Parathyroid adenoma (tissue), 2 donors: ENCODE results near the gene IL1RN.

ENCODE experiments used
- H2AFZ ChIP-seq: fragments of 300-600 bp; sonication (generic); one replicate; pipeline ENCODE4 v1.7.0; 2017; ENCODE audit warnings: antibody characterized with exemption, mild to moderate bottlenecking
- H3K27ac ChIP-seq: fragments of 300-600 bp; sonication (generic); one replicate; pipeline ENCODE4 v1.7.0; 2017
- H3K27me3 ChIP-seq: fragments of 300-600 bp; sonication (generic); one replicate; pipeline ENCODE4 v1.7.0; 2017; ENCODE audit warnings: low read length; ENCODE audit not compliant: control insufficient read depth, insufficient read depth
- H3K36me3 ChIP-seq: fragments of 300-600 bp; sonication (generic); one replicate; pipeline ENCODE4 v1.7.0; 2017; ENCODE audit warnings: low read length; ENCODE audit not compliant: control insufficient read depth, insufficient read depth
- H3K4me1 ChIP-seq: fragments of 300-600 bp; sonication (generic); one replicate; pipeline ENCODE4 v1.7.0; 2017; ENCODE audit warnings: control low read depth
- H3K4me2 ChIP-seq: fragments of 300-600 bp; sonication (generic); one replicate; pipeline ENCODE4 v1.7.0; 2017; ENCODE audit warnings: low read length
- H3K4me3 ChIP-seq: fragments of 300-600 bp; sonication (generic); one replicate; pipeline ENCODE4 v1.7.0; 2017; ENCODE audit warnings: low read depth, low read length
- H3K79me2 ChIP-seq: fragments of 300-600 bp; sonication (generic); one replicate; pipeline ENCODE4 v1.7.0; 2017; ENCODE audit warnings: control low read depth
- H3K9ac ChIP-seq: fragments of 300-600 bp; sonication (generic); one replicate; pipeline ENCODE4 v1.7.0; 2017; ENCODE audit warnings: mild to moderate bottlenecking
- H3K9me3 ChIP-seq: fragments of 300-600 bp; sonication (generic); one replicate; pipeline ENCODE4 v1.7.0; 2017; ENCODE audit warnings: low read length; ENCODE audit not compliant: control insufficient read depth
- TF ChIP-seq, protein P1 (sequence below): fragments of 300-600 bp; sonication (generic); IDR thresholded peaks from one replicate; pipeline ENCODE4 v1.7.0; 2017; ENCODE audit warnings: antibody characterized with exemption, mild to moderate bottlenecking
- donor health status: primary hyperparathyroidism.

The IL1RN gene

DNA sequence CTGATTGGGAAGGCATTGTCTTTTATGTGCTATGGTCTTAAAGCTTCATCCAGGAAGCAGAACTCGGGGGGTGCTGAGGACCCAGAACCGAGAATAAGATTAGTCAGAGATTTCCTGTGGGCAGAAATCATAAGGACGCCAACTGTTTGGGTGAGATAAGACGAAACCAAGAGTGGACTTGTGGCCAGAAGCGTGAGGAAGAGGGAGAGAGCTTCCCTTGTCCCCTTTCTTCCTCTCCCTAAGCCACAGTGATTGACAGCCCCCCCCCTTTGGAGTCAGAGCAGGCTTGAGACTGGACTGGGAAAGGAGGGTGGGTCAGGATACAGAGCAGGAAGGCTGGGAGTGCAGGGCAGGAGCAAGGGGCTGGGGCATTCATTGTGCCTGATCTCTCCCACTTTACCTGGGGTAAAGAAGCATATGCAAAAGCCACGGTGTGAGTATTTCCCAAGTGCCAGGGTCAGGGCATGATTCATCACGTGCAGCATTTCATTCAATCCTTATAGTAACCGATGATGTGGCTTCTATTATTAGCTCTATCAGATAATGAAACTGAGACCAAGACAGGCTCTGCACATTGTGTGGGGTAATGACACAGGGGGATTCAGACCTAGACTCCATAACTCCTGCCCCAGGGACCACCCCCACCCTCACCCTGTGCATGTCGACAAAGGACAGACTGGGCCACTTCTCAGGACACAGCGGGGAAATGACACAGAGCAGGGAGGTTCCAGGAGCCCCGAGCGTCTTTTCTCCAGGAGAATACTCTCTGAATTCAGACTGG is 3.0 kb upstream of the IL1RN start:
- Histone ChIP-seq H2AFZ (no peak overlapping the region), H3K27me3 (no peaks in the 10 kb centered on the region), H3K4me3 (no peak overlapping the region), H3K4me1 (no peaks in the 10 kb centered on the region), H3K36me3 (no peaks in the 10 kb centered on the region), H3K79me2 (no peaks in the 10 kb centered on the region), H3K9ac (no peak overlapping the region), H3K4me2 (no peak overlapping the region), H3K9me3 (no peaks in the 10 kb centered on the region), H3K27ac (no peak overlapping the region)
- TF ChIP-seq, protein P1, sequence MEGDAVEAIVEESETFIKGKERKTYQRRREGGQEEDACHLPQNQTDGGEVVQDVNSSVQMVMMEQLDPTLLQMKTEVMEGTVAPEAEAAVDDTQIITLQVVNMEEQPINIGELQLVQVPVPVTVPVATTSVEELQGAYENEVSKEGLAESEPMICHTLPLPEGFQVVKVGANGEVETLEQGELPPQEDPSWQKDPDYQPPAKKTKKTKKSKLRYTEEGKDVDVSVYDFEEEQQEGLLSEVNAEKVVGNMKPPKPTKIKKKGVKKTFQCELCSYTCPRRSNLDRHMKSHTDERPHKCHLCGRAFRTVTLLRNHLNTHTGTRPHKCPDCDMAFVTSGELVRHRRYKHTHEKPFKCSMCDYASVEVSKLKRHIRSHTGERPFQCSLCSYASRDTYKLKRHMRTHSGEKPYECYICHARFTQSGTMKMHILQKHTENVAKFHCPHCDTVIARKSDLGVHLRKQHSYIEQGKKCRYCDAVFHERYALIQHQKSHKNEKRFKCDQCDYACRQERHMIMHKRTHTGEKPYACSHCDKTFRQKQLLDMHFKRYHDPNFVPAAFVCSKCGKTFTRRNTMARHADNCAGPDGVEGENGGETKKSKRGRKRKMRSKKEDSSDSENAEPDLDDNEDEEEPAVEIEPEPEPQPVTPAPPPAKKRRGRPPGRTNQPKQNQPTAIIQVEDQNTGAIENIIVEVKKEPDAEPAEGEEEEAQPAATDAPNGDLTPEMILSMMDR: no peak

DNA sequence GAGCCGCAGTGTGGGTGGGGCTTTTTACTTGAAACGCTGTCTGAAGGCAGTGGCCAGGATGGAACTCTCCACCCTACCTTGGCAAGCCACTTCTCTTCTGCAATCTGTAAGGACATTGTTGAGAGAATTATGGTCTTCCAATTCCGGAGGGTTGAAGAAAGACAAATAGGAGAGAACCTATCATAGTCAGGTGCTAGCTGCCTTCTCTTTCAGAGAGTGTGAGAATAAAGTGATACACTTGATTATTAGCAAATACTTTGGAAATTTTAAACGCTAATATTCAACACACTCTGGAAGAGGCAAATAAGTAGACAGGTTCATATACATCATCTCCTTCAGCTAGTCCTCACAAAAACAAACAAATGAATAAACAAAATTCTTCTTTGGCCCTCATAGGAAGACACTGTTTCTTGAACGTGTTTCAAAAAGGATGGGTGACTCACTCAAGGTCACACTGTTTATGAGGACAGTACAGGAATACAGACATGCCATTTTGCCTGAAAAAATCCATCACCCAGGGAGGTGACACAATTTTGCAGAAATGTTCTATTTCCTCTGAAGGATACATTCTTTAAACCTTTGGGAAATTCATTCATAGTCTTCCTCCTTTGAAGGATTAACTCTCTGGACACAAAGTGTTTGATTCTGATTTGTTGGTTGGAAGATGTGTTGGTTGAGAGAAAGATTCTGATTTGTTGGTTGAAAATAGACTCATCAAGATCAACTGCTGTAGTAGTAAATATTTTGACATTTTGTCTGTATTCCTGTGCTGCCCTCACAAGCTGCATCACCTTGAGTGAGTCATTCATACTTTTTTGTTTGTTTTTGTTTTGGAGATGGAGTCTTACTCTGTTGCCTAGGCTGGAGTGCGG is 2.2 kb upstream of the IL1RN start:
- Histone ChIP-seq H3K4me3 (no peak overlapping the region), H3K27me3 (no peaks in the 10 kb centered on the region), H2AFZ (no peak overlapping the region), H3K9me3 (no peaks in the 10 kb centered on the region), H3K79me2 (no peaks in the 10 kb centered on the region), H3K9ac (no peak overlapping the region), H3K27ac (no peak overlapping the region), H3K4me1 (no peaks in the 10 kb centered on the region), H3K4me2 (no peak overlapping the region), H3K36me3 (no peaks in the 10 kb centered on the region)
- TF ChIP-seq, protein P1: no peak

DNA sequence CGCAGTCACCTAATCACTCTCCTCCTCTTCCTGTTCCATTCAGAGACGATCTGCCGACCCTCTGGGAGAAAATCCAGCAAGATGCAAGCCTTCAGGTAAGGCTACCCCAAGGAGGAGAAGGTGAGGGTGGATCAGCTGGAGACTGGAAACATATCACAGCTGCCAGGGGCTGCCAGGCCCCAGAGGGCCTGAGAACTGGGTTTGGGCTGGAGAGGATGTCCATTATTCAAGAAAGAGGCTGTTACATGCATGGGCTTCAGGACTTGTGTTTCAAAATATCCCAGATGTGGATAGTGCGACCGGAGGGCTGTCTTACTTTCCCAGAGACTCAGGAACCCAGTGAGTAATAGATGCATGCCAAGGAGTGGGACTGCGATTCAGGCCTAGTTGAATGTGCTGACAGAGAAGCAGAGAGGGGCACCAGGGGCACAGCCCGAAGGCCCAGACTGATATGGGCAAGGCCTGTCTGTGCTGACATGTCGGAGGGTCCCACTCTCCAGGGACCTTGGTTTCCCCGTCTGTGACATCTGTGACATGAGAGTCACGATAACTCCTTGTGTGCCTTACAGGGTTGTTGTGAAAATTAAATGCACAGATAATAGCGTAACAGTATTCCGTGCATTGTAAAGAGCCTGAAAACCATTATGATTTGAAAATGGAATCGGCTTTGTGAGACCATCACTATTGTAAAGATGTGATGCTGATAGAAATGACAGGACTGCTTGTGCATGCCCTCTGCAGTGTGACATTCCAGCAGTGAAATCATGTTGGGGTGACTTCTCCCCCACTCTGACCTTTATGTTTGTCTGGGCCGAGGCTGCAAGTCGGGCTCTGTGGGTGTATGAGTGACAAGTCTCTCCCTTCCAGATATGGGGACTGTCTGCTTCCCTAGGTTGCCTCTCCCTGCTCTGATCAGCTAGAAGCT is 510 bp downstream of the IL1RN start:
- Histone ChIP-seq H3K27ac (no peak overlapping the region), H3K9ac (no peak overlapping the region), H3K4me2 (no peak overlapping the region)

DNA sequence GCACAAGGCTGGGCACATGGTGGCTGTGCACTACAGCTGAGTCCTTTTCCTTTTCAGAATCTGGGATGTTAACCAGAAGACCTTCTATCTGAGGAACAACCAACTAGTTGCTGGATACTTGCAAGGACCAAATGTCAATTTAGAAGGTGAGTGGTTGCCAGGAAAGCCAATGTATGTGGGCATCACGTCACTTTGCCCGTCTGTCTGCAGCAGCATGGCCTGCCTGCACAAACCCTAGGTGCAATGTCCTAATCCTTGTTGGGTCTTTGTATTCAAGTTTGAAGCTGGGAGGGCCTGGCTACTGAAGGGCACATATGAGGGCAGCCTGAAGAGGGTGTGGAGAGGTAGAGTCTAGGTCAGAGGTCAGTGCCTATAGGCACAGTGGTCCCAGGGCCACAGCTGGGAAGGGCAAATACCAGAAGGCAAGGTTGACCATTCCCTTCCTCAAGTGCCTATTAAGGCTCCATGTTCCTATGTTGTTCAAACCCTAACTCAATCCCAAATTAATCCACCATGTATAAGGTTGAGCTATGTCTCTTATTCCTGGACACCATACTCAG is 2.2 kb downstream of the IL1RN start:
- Histone ChIP-seq H3K4me3 (no peak overlapping the region), H3K4me1 (no peaks in the 10 kb centered on the region), H3K27ac (no peak overlapping the region)

More for the DNA sequence above, 510 bp downstream of the IL1RN start:
- Histone ChIP-seq H3K4me3 (no peak overlapping the region), H3K27me3 (no peaks in the 10 kb centered on the region), H3K9me3 (no peaks in the 10 kb centered on the region), H3K36me3 (no peaks in the 10 kb centered on the region), H3K79me2 (no peaks in the 10 kb centered on the region), H2AFZ (no peak overlapping the region), H3K4me1 (no peaks in the 10 kb centered on the region)
- TF ChIP-seq, protein P1: no peak

More for the DNA sequence above, 2.2 kb downstream of the IL1RN start:
- H3K9me3 ChIP-seq: no peaks in the 10 kb centered on the region
- no peaks in the 10 kb centered on the region for H3K36me3 ChIP-seq
- H3K4me2 ChIP-seq: no peak overlapping the region
- H3K9ac ChIP-seq: no peak overlapping the region
- no peaks in the 10 kb centered on the region for H3K79me2 ChIP-seq
- TF ChIP-seq, protein P1: no peak
- H2AFZ ChIP-seq: no peak overlapping the region
- no peaks in the 10 kb centered on the region for H3K27me3 ChIP-seq
